H1 (cell line): ENCODE data around the gene CHMP5. TPM values are rescaled to one million over a fixed set of nuclear protein-coding genes. Genes with fewer than 3 reads are reported as not detected.

Experiments
- CTCF ChIA-PET: fragments of 300-600 bp; sonication (Branson Sonifier 250); formaldehyde crosslinking; loops from one replicate; lab custom pipeline; 2021; ENCODE audit not compliant: partially characterized antibody; lab: Charles Lee
- POLR2A ChIA-PET: fragments of 300-600 bp; sonication (Branson Sonifier 250); formaldehyde crosslinking; loops from one replicate; lab custom pipeline; 2021; ENCODE audit warnings: inconsistent platforms; ENCODE audit not compliant: partially characterized antibody; lab: Charles Lee
- DNase-seq, 2 experiments: peaks; one replicate each; pipeline versions ENCODE4 v3.0.0 to v3.0.0-alpha.2; 2010 to 2022; ENCODE audit warnings: low spot score in 2 of 2, low read depth in 1 of 2, mixed read lengths in 1 of 2
- FAIRE-seq: peaks from 2 replicates; lab custom pipeline; 2011; peaks lifted over from hg19 to GRCh38; lab: Jason Lieb, UNC
- H2AFZ ChIP-seq: 2 replicates; pipeline ENCODE4 v1.8.1; 2012; ENCODE audit warnings: low read length, inconsistent platforms
- H2AK5ac ChIP-seq: 2 replicates; pipeline ENCODE4 v1.6.1; 2013; ENCODE audit warnings: low read depth, low read length
- H2BK120ac ChIP-seq: replicated peaks from 2 replicates; pipeline ENCODE3; 2013; ENCODE audit warnings: low read depth, low read length, inconsistent platforms
- H2BK12ac ChIP-seq: 2 replicates; pipeline ENCODE4 v1.6.1; 2013; ENCODE audit warnings: low read depth, low read length
- H2BK15ac ChIP-seq: 2 replicates; pipeline ENCODE4 v1.6.1; 2013; ENCODE audit warnings: low read length
- H2BK20ac ChIP-seq: 2 replicates; pipeline ENCODE4 v1.6.1; 2013; ENCODE audit warnings: low read length
- H2BK5ac ChIP-seq: 2 replicates; pipeline ENCODE4 v1.6.1; 2013; ENCODE audit warnings: low read depth, low read length
- H3K14ac ChIP-seq: 2 replicates; pipeline ENCODE4 v1.6.1; 2013; ENCODE audit warnings: inconsistent platforms; ENCODE audit not compliant: insufficient read length
- H3K18ac ChIP-seq: 2 replicates; pipeline ENCODE4 v1.6.1; 2013; ENCODE audit warnings: low read length; ENCODE audit errors: extremely low read depth
- H3K23ac ChIP-seq: 2 replicates; pipeline ENCODE4 v1.6.1; 2013; ENCODE audit warnings: inconsistent platforms; ENCODE audit not compliant: insufficient read length
- H3K23me2 ChIP-seq: 2 replicates; pipeline ENCODE4 v1.6.1; 2013; ENCODE audit warnings: low read depth, low read length
- H3K27ac ChIP-seq: 2 replicates; pipeline ENCODE4 v1.6.1; 2011; ENCODE audit warnings: low read depth, low read length, inconsistent platforms
- H3K27me3 ChIP-seq, 4 experiments: replicated peaks in 1 of 4; 1 replicate in 1 of 4; 2 replicates in 3 of 4; pipeline versions ENCODE4 v1.6.1 to v1.8.1; 2011 to 2013; ENCODE audit warnings: low read length in 3 of 4, mild to moderate bottlenecking in 3 of 4, inconsistent platforms in 2 of 4, mixed read lengths in 2 of 4, moderate library complexity in 1 of 4; ENCODE audit not compliant: control insufficient read depth in 3 of 4, insufficient read depth in 3 of 4; ENCODE audit errors: extremely low read depth in 1 of 4
- H3K36me3 ChIP-seq, 4 experiments: 2 replicates each; pipeline versions ENCODE4 v1.6.1 to v1.8.1; 2011 to 2013; ENCODE audit warnings: mild to moderate bottlenecking in 4 of 4, low read length in 3 of 4, moderate library complexity in 2 of 4, control low read depth in 1 of 4, inconsistent platforms in 1 of 4; ENCODE audit not compliant: insufficient read depth in 4 of 4, control insufficient read depth in 2 of 4
- H3K4ac ChIP-seq: replicated peaks from 2 replicates; pipeline ENCODE3; 2013; ENCODE audit warnings: low read length, low read depth, mixed read lengths, inconsistent platforms; ENCODE audit not compliant: insufficient read length
- H3K4me1 ChIP-seq, 4 experiments: replicated peaks in 1 of 4; 1 replicate in 1 of 4; 2 replicates in 3 of 4; pipeline versions ENCODE4 v1.6.1 to v1.8.1; 2011 to 2013; ENCODE audit warnings: low read length in 3 of 4, inconsistent platforms in 2 of 4, mixed read lengths in 1 of 4; ENCODE audit not compliant: insufficient read depth in 4 of 4, control insufficient read depth in 3 of 4
- H3K4me2 ChIP-seq, 2 experiments: 2 replicates each; pipeline versions ENCODE4 v1.6.1 to v1.8.1; 2011 to 2013; ENCODE audit warnings: low read depth in 2 of 2, low read length in 2 of 2, control low read depth in 1 of 2, inconsistent platforms in 1 of 2, mild to moderate bottlenecking in 1 of 2; ENCODE audit not compliant: insufficient read depth in 1 of 2
- H3K4me3 ChIP-seq, 4 experiments: fragments of 200-600, 300-600 bp in 1 of 4; sonication (generic), shearing (Covaris generic), sonication (Bioruptor Twin) in 1 of 4; 2 replicates each; pipeline versions ENCODE4 v1.5.1 to v1.8.1; 2011 to 2016; ENCODE audit warnings: low read length in 4 of 4, low read depth in 3 of 4, control low read depth in 2 of 4, inconsistent platforms in 2 of 4, mild to moderate bottlenecking in 2 of 4, mixed read lengths in 1 of 4, moderate library complexity in 1 of 4; ENCODE audit not compliant: insufficient read depth in 2 of 4; ENCODE audit errors: extremely low read depth in 1 of 4
- H3K56ac ChIP-seq: replicated peaks from 2 replicates; pipeline ENCODE3; 2013; ENCODE audit warnings: low read depth, mild to moderate bottlenecking, mixed read lengths, low read length, inconsistent platforms; ENCODE audit not compliant: insufficient read length
- H3K79me1 ChIP-seq: 2 replicates; pipeline ENCODE4 v1.6.1; 2013; ENCODE audit warnings: low read depth, low read length, control low read depth
- H3K79me2 ChIP-seq, 2 experiments: 2 replicates each; pipeline versions ENCODE4 v1.6.1 to v1.8.1; 2012 to 2013; ENCODE audit warnings: low read length in 2 of 2, mild to moderate bottlenecking in 2 of 2, inconsistent platforms in 1 of 2; ENCODE audit not compliant: insufficient read depth in 2 of 2, control insufficient read depth in 1 of 2
- H3K9ac ChIP-seq, 4 experiments: replicated peaks in 1 of 4; 1 replicate in 1 of 4; 2 replicates in 3 of 4; pipeline versions ENCODE4 v1.6.1 to v1.8.1; 2011 to 2013; ENCODE audit warnings: low read depth in 3 of 4, low read length in 3 of 4, control low read depth in 2 of 4, mild to moderate bottlenecking in 2 of 4, moderate library complexity in 2 of 4, inconsistent platforms in 1 of 4; ENCODE audit errors: extremely low read depth in 1 of 4
- H3K9me3 ChIP-seq, 2 experiments: 2 replicates each; pipeline versions ENCODE4 v1.6.1 to v1.8.1; 2012 to 2013; ENCODE audit warnings: mild to moderate bottlenecking in 2 of 2, moderate library complexity in 2 of 2, control low read depth in 1 of 2, inconsistent platforms in 1 of 2, low read depth in 1 of 2, low read length in 1 of 2, mixed read lengths in 1 of 2; ENCODE audit not compliant: insufficient read depth in 2 of 2
- H4K20me1 ChIP-seq, 2 experiments: replicated peaks in 1 of 2; 2 replicates each; pipeline versions ENCODE3 to v1.8.1; 2011 to 2013; ENCODE audit warnings: inconsistent platforms in 2 of 2, low read length in 2 of 2, mild to moderate bottlenecking in 1 of 2; ENCODE audit not compliant: insufficient read depth in 2 of 2, control insufficient read depth in 1 of 2
- H4K5ac ChIP-seq: 2 replicates; pipeline ENCODE4 v1.6.1; 2013; ENCODE audit warnings: low read length, low read depth, mixed read lengths, inconsistent platforms; ENCODE audit not compliant: insufficient read length
- H4K8ac ChIP-seq: 2 replicates; pipeline ENCODE4 v1.8.0; 2013; ENCODE audit warnings: mild to moderate bottlenecking, moderate library complexity, low read length, inconsistent platforms; ENCODE audit not compliant: insufficient read depth; ENCODE audit errors: extremely low read depth
- H4K91ac ChIP-seq: replicated peaks from 2 replicates; pipeline ENCODE3; 2013; ENCODE audit warnings: low read length, mixed read lengths, inconsistent platforms; ENCODE audit not compliant: insufficient read length
- BCL11A ChIP-seq, 2 experiments: IDR thresholded peaks; one replicate each; pipeline ENCODE4 v1.6.1; 2011; ENCODE audit warnings: low read depth in 2 of 2, low read length in 2 of 2, mild to moderate bottlenecking in 2 of 2
- POU5F1 ChIP-seq: IDR thresholded peaks from 2 replicates; pipeline ENCODE4 v1.6.1; 2011; ENCODE audit warnings: low read depth, mild to moderate bottlenecking, low read length, moderate library complexity
- WGBS, 2 experiments: shearing (Covaris generic) in 1 of 2; methylation state at CpG; one replicate each; pipeline versions ENCODE4 v1.1.6 to v1.1.7; 2013 to 2015; ENCODE audit warnings: low lambda C conversion rate in 2 of 2, mixed read lengths in 2 of 2, inconsistent platforms in 1 of 2, low coverage in 1 of 2, missing lambda C conversion rate in 1 of 2; ENCODE audit not compliant: insufficient replicate concordance in 2 of 2, insufficient coverage in 1 of 2, insufficient read length in 1 of 2; ENCODE audit errors: extremely low coverage in 1 of 2, missing lambda C conversion rate in 1 of 2; 5-methylcytosine and 5-hydroxymethylcytosine counted together
- polyA plus RNA-seq, 7 experiments: library from polyadenylated mRNA; depleted of rRNA in 3 of 7; stranded (reverse) in 5 of 7; unstranded in 2 of 7; fragments of >200 nt in 5 of 7; fragments of 200-250 nt in 2 of 7; gene quantifications; 1 replicate in 5 of 7; 2 replicates in 1 of 7; 4 replicates in 1 of 7; pipeline versions ENCODE4 v1.2.1 to v1.2.3, GENCODE V29; 2011 to 2013; ENCODE audit warnings: missing spikeins in 2 of 7, mixed read lengths in 2 of 7
- total RNA-seq: library from RNA; stranded (reverse); fragmentation: NEBNext Ultra II Directional; extraction: Animal tissue kit (Norgen Biotek cat#: 25700); gene quantifications from 2 replicates; pipeline ENCODE4 v1.2.1, GENCODE V29; 2021

Gene CHMP5
- total and polyA plus RNA-seq, 2 of the 8 experiments (the other 6 are each of a cell fraction or from before 2014, with no cell fraction given): 25.0 to 47.3 TPM

DNA sequence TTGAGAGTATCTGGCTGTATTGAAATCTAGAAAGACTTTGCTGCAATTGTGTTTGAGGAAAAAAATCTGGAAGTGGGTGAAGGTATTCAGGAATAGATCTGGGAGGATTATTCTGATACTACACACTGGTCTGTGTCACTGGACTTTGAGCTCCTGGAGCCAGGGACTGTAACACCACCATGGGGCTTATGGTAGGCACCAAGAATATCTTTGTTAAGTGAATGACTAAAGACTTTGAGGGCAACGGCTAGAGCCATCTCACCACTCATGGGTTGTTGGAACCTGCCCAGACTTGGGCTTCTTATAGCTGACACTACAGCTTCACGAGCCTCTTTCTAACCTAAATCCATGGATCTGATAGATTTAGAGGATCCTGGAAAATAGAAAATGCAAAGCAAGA is 35.7 kb downstream of the CHMP5 start:
- no peak overlapping the region for H2AFZ ChIP-seq
- H3K79me1 ChIP-seq: no peaks in the 10 kb centered on the region; the same call in 1 of the 2 replicates
- no peak for FAIRE-seq
- WGBS, 2 experiments: 93% methylated on average over 2 of the region's 2 CpGs; no CpG with 5 or more reads in 1 of the 2 experiments
- H2AK5ac ChIP-seq: no peak overlapping the region
- no peak overlapping the region for H2BK12ac ChIP-seq
- no peak overlapping the region for H3K23ac ChIP-seq
- no peaks in the 10 kb centered on the region for H3K23me2 ChIP-seq
- no peak overlapping the region for H3K4ac ChIP-seq
- TF ChIP-seq POU5F1 (no peak), BCL11A (IDR thresholded peaks at IDR 0.05; ENCODE audit: low read depth in 2 of 2, low read length in 2 of 2) (no peak)
- peaks cover 0 to 16% of the 10 kb centered on the region in 2 experiments; a peak in 2 of 4 replicates for H3K79me2 ChIP-seq
- no peaks in the 10 kb centered on the region for H3K9me3 ChIP-seq
- H3K14ac ChIP-seq: no peak overlapping the region
- no peaks in the 10 kb centered on the region for H4K20me1 ChIP-seq
- no peak overlapping the region for H3K56ac ChIP-seq
- ChIA-PET CTCF (interaction anchor here (0.6 to 1.7 kb wide), 3 partner anchors 11 to 115 kb away, joined by 3 to 4 read pairs (median 3); no protein-coding TSS in a partner anchor), POLR2A (interaction anchor here (1.4 kb wide), 1 partner anchor 10 kb away, joined by 5 read pairs; the partner anchor contains the start of gene NFX1)
- no peak overlapping the region for H3K18ac ChIP-seq
- no peak overlapping the region for H3K4me3 ChIP-seq
- H3K4me2 ChIP-seq: no peak overlapping the region
- no peak overlapping the region for H2BK5ac ChIP-seq
- H4K8ac ChIP-seq: no peak overlapping the region
- H3K4me1 ChIP-seq: no peaks in the 10 kb centered on the region
- H4K91ac ChIP-seq: no peak overlapping the region
- H3K27ac ChIP-seq: no peak overlapping the region
- H3K36me3 ChIP-seq: peaks cover 12 to 81% (median 60%) of the 10 kb centered on the region in 4 experiments
- no peak overlapping the region for H2BK120ac ChIP-seq
- no peak overlapping the region for H2BK20ac ChIP-seq
- H4K5ac ChIP-seq: no peak overlapping the region
- DNase-seq: no peak
- H3K9ac ChIP-seq: no peak overlapping the region
- H3K27me3 ChIP-seq: no peaks in the 10 kb centered on the region
- H2BK15ac ChIP-seq: no peak overlapping the region
